Stimulated activated CD4-positive, alpha-beta T cell treated with anti-CD3 and anti-CD28 coated beads, TNF-alpha, amount 100 ng/mL, for 1 hour (primary cell): ENCODE data around the gene MAST3.

Experiments used
- DNase-seq, 3 donors: peaks; one replicate each; pipeline ENCODE4 v3.0.0-alpha.2; 2020; ENCODE audit warnings: low read depth in 3 of 3, low spot score in 1 of 3

Gene MAST3

DNA sequence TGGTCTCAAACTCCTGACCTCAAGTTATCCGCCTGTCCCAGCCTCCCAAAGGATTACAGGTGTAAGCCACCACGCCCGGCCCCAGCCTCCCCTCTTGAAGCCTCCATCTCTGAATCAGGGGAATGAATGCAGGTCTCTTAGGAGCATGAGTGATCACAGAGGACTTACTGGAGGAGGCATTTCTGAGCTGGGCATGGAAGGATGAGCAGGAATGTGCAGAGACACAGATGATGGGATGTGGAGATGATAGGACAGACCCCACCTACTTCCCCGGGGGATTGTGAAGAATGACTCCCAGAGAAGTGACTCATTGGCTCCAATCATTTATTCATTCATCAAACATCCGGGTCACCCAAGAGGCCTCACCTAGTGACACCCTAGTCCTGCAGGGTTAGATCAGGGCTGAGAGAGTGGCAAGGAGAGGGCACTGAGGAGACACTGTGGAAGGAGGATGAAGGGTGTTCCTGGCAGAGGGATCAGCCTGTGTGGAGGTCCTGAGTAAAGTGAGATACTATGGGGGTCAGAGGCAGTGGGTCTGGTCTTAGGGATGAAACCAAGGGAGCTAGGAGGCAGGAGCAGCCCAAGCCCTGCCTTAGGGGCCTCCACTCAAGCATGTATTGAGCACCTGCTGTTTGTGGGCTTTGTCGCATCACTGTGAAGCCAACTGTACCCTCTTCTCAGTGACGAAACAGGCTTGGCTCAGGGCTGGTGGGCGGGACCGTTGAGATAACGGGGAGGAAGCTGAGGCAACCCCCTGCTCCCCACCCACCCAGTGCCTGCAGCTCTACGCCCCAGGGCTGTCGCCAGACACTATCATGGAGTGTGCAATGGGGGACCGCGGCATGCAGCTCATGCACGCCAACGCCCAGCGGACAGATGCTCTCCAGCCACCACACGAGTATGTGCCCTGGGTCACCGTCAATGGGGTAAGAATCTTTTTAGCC lies 79.1 kb downstream of the MAST3 start:
- no peak for DNase-seq

DNA sequence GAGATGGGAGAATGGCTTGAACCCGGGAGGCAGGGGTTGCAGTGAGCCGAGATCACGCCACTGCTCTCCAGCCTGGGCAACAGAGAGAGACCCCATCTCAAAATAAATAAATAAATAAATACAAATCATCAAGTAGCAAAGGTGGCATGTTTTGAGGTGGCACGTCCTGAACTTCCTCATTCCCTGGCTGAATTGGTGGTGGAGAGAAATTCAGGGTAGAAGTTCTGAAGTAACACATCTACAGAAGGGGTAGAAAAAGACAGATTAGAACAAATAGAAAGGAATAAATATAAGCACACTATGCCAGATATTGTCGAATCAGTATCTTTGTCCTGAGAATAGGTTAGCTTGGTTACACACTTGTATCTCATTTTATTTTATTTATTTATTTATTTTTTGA lies 82.4 kb downstream of the MAST3 start:
- no peak for DNase-seq

DNA sequence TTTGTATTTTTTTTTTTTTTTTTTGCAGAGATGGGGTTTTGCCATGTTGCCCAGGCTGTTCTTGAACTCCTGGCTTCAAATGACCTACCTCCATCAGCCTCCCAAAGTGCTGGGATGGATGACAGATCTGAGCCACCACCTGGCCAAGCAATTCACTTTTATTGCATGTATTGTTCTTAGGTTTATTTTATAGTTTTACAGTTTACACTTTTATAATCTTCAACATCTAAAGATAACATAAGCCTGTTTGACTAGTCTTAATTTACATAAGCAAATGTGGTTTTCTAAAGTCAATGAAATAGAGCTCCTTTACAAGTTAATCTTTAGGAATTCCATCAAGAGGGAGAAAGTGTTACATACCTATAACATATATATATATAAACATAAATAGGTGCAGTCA lies 86.0 kb downstream of the MAST3 start:
- DNase-seq: no peak

DNA sequence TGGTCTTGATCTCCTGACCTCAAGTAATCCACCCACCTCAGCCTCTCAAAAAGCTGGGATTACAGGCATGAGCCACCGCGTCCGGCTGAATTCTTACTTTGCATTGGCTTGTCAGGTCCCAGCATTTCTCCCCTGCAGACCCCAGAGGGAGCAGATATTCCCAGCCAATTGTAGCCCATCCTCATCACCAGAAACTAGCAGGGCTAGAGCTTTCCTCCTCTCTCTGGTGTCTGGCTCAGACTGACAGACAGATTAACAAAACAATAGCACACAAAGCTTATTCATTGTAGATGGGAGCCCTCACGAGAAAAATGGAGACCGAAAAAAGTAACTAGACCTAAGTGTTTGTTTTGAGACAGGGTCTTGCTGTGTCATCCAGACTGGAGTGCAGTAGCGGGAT lies 88.0 kb downstream of the MAST3 start:
- no peak for DNase-seq

DNA sequence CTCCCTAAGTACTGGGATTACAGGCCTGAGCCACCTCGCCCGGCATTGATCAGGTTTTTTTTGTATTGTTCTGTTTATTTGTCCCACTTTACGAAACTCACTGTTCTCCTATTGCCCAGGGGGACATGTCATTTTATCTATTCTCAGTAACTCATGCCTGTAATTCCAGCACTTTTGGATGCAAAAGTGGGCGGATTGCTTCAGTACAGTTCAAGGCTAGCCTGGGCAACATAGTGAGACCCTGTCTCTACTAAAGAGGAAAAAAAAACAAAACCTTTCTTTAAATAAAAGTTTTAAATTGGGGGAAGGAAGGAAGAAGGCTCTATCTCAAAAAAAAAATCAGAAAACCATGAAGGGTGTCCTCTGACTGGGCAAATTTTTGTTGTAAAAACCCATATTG lies 92.7 kb downstream of the MAST3 start:
- DNase-seq: no peak

DNA sequence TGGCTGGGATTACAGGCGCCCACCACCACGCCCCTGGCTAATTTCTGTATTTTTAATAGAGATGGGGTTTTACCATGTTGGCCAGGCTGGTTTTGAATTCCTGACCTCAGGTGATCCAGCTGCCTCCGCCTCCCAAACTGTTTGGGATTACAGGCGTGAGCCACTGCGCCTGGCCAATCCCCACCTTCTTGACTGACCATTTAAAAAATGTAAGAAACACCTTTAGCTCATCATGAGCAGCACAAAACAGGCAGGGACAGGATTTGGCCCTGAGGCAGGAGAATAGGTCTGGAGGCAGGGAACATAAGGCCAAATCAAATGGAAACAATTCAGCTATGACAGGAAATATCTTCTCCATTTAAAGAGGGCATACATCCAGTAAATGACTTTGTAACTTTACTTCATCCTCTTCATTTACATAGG lies 94.1 kb downstream of the MAST3 start:
- no peak for DNase-seq

DNA sequence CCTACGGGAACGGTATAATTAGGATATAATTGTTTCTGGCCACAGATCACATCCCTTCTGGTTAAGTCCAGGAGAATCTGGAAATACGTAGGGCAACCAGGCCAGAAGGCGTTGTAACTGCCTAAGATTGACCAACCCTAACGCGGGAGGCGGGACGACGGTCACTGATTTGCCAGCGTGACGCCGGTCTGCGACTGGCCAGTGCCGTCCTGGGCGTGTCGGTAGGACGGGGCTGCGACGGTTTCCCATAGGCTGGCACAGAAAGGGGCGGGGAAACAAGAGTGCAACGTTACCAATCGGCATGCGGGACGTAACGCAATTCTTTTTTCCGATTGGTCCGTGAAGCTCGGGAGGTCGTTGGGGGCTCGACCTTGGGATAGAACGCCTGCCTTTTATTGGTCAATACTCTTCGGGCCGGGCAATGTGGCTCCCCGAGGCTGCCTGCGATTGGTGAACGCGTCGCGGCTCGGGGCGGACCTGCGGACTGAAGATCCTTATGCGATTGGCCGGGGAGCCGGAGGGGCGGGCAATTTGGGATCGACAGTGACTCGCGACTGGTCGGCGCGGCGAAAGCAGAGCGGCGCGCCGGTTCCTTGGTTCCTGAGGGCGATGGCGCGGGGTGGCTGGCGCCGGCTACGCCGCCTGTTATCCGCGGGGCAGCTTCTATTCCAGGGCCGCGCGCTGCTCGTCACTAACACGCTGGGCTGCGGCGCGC lies 95.3 kb downstream of the MAST3 start, which contains the start of gene MPV17L2:
MPV17L2 (plus strand) TSS at position 546 of the 715 bp plus-strand sequence; CDS start at position 610, 64 bp downstream.
- DNase-seq: peak; percentile 89 to 97 (median 94)

DNA sequence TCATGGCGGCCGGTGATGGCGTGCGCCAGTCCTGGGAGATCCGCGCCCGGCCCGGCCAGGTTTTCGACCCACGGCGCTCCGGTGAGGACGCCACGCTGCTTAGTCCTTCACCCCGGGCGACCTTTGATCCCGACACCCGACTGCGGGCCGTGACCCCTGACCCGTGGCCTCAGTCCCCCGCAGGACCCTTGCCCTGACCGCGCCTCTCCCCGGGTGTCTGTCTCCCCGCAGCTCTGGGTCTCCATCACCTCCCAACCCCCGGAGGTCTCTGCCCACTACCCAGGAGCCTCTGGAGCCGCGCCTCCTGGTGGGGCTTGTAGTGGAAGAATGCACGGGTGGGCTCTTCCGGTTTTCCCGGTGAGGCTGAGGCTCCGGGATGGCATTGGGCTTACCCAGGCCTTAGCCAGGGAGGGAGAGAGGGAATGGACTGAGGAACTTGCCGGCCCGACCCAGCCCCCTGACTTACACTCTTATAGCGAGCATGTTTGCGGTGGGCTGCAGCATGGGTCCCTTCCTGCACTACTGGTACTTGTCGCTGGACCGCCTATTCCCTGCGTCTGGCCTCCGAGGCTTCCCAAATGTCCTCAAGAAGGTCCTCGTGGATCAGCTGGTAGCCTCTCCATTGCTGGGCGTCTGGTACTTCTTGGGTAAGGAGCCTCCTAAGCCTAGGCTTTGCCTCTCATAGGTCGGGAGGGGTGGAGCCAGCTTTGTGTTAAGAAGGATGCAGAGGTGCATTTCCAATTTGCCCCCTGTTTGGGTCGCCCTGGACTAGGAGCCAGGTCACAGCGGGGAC lies 96.0 kb downstream of the MAST3 start:
- DNase-seq: no peak

DNA sequence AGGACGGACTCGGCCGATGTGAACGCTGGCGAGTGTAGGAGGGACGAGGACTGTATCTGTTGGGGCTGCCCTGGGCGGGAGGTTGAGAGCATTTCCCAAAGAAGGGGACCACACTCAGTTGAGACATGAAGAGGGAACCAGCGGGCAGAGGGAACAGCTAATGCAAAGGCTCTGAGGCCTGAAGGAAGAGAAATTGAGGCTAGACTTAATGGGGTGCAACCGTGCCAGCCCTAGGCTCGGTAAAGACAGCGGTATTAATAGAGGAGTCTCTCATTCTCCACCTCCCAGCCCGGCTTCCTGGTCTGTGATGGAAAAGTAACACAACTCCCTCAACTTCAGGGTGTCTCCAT lies 96.6 kb downstream of the MAST3 start:
- no peak for DNase-seq

DNA sequence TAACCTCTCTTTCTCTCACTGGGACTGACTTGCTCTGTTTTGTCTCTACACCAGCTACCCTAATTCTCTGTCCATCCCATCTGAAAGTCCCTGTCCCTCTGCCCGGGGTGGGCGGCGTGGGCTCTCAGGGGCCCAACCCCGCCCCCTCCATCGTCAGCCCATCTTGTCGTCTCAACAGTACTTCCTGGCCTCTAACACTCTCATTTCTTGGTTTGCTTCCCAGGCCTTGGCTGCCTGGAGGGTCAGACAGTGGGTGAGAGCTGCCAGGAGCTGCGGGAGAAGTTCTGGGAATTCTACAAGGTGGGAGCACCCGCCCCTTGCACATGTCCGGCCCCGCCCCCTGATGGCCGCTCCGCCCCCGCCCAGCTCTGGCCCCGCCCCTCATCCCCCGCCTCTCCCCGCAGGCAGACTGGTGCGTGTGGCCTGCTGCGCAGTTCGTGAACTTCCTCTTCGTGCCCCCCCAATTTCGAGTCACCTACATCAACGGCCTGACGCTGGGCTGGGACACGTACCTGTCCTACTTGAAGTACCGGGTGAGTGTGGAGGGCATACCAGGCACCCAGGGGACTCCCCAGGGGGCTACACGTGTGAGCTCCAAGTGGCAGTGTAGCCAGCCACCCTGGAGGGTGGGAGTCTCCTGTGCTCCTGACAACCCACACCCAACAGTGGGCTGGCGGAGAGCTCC lies 97.1 kb downstream of the MAST3 start:
- peak in 1 of 3 donors; percentile 15 for DNase-seq

DNA sequence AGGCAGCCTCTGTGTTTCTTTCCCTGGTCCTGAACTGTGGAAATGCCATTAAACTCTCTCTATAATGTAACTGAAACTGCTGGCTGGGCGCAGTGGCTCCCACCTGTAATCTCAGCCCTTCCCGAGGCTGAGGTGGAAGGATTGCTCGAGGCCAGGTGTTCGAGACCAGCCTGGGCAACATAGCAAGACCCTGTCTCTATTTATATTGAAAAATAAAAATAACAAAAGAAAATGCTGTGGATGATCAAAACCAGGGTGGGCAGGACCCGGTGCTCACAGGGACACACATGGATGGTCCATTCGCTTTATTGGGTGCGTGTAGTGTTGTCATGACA lies 98.9 kb downstream of the MAST3 start:
- no peak for DNase-seq

DNA sequence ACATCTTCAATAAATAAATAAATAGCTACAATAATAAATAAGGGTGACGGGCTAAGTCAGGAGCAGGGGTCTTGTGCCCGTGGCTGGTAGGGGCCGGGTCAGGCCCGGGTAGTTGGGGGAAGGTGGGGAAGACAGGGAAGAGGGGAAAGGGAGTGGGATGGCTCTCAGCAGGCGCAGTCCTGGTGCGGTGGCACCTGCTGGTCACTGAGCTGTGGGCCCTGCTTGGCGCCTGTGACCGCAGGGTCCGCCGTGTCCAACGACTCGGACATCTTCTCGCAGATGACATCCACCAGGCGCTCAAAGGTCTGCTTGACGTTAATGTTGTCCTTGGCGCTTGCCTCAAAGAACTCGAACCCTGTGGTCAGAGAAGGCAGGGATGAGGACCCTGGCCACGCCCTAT lies 99.7 kb downstream of the MAST3 start:
- no peak for DNase-seq

DNA sequence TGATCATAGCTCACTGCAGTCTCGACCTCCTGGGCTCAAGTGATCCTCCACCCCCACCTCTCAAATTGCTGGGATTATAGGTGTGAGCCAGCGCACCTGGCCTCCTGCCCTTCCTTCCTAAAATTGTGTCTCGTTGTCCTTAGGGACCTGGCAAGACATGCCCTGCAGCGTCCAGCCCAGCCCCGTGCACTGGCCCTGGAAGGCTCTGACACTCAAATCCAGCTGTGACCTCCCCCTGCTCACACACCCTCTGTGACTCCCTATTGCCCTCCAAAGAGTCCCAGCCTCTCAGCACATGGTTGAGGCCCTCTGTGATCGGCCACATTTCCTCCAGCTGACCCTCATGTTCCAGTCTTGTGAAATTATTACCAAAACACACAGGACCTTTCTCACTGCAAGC lies 100.4 kb downstream of the MAST3 start:
- DNase-seq: no peak

DNA sequence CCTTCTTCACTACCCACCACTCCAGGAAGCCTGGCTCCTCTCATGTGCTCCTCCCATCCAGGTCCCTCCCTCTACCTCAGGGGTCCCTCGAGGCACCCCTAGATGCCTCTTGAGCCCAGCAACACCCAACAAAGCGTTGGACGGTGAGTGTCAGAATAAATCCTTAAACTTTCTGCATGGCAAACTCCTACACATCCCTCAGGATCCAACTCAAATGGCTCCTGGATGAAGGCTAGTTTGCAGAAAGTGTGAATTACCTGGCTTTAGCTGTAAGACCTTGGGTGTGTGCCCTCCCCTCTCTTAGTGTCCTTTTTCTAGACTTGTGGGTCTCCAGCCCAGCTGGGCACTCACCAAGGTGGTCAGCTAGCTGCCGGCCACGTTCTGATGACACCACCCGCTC lies 100.8 kb downstream of the MAST3 start:
- no peak for DNase-seq
